Activated CD8-positive, alpha-beta T cell treated with anti-CD3 and anti-CD28 coated beads, Interleukin-2, amount 10 ng/mL, durations not matched to agents 7 days and 5 days (primary cell): ENCODE data around the gene FAM43B. TPM values are rescaled to one million over a fixed set of nuclear protein-coding genes. Genes with fewer than 3 reads are reported as not detected.

ENCODE experiments used
- ATAC-seq: fragments of 150-1000 bp; cut with Tn5 transposase; one replicate; pipeline ENCODE4 v1.10.0; 2021; ENCODE audit warnings: moderate library complexity
- CTCF ChIA-PET: fragments of 350-600 bp; sonication (Branson Sonifier 250); formaldehyde crosslinking; loops from one replicate; lab custom pipeline; 2021; ENCODE audit warnings: antibody characterized with exemption; lab: Charles Lee
- POLR2A ChIA-PET: fragments of 350-600 bp; sonication (Branson Sonifier 250); formaldehyde crosslinking; loops from one replicate; lab custom pipeline; 2021; ENCODE audit warnings: antibody characterized with exemption; lab: Charles Lee
- DNase-seq: peaks from one replicate; pipeline ENCODE4 v3.0.0-alpha.2; 2020
- H3K27ac Mint-ChIP-seq: one replicate; pipeline ENCODE4 v1.8.0; 2021; ENCODE audit warnings: mild to moderate bottlenecking, mixed read lengths
- H3K27me3 Mint-ChIP-seq: one replicate; pipeline ENCODE4 v1.8.0; 2021; ENCODE audit warnings: low read depth, mixed read lengths
- H3K36me3 Mint-ChIP-seq: one replicate; pipeline ENCODE4 v1.8.0; 2021; ENCODE audit warnings: low read depth, mixed read lengths
- H3K4me1 Mint-ChIP-seq: one replicate; pipeline ENCODE4 v1.8.0; 2021; ENCODE audit warnings: low read depth, mixed read lengths
- H3K4me3 Mint-ChIP-seq: one replicate; pipeline ENCODE4 v1.8.0; 2021; ENCODE audit warnings: mild to moderate bottlenecking, mixed read lengths
- H3K9me3 Mint-ChIP-seq: one replicate; pipeline ENCODE4 v1.8.0; 2022; ENCODE audit warnings: mixed read lengths; ENCODE audit not compliant: insufficient read depth
- total RNA-seq, 2 experiments: library from RNA; stranded (reverse); gene quantifications; one replicate each; pipeline ENCODE4 v1.2.3, GENCODE V29; 2021

FAM43B gene
- total RNA-seq, 2 experiments from 2014 or later, result not detected

DNA sequence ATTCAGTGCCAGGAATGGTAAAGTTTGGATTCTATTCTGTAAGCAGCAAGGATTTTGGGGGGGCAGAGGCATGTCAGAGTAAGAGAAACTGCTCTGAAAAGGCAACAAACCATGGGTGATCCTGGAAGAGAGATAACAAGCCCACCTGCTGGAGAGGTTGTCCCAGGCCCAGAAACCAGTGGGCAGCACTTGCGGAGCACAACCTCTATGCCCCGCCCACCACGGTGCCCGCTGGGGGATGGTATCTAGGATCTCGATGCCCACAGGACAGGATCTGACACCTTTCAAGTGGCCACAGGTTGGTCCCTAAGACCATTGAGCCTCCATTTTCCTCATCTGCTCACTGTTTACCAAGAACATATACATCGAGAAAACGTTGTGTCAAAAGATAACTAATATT lies 24.2 kb upstream of the FAM43B start:
- Mint-ChIP-seq H3K4me1 (no peaks in the 10 kb centered on the region), H3K4me3 (no peak overlapping the region), H3K36me3 (no peaks in the 10 kb centered on the region), H3K9me3 (no peaks in the 10 kb centered on the region), H3K27ac (no peak overlapping the region), H3K27me3 (peaks cover 38% of the 10 kb centered on the region)
- ATAC-seq (no peak), DNase-seq (no peak)
- ChIA-PET POLR2A (no interaction called here), CTCF (no interaction called here)

DNA sequence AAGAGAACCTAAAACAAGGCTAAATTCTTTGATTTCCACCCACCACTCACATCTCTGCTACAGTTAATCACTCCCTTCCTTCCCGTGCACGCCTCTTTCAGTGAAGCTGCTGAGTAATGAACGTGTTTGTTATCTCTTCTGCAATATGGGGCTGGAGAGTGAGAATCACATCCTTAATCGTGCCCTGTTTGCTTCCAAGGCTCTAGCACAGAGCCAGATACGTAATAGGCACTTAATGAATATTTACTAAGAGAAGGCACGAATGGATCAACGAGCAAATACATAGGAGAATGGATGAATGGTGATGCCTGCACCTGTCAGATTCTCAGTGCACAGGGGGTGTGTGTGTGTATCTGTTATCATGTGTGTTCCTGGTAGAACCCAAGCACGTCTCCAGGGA lies 22.1 kb upstream of the FAM43B start:
- Mint-ChIP-seq H3K4me3 (no peak overlapping the region), H3K27ac (no peak overlapping the region), H3K4me1 (no peaks in the 10 kb centered on the region), H3K36me3 (no peaks in the 10 kb centered on the region), H3K9me3 (no peaks in the 10 kb centered on the region), H3K27me3 (peaks cover 44% of the 10 kb centered on the region)
- DNase-seq (no peak), ATAC-seq (no peak)
- ChIA-PET POLR2A (no interaction called here), CTCF (no interaction called here)

DNA sequence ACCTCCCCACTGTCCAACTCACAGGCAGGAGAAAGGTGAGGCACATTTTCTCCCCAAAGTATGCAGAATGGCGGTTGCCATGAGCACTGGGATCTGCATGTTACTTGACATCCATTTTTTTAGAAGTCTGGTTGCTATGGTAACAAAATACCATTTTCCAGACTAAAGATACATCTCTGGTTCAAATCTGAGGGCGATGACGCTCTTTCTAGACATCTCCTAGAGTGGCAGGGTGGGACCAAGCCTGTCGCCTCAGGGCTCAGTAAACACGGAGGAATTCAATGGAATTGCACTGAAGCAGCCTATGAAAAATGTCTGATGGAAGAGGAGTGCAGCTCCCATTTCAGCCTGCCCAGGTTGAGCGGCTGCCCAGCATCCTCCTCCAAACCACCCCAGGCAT lies 21.5 kb upstream of the FAM43B start:
- ChIA-PET POLR2A (no interaction called here), CTCF (no interaction called here)
- DNase-seq (no peak), ATAC-seq (no peak)
- no peak overlapping the region for H3K4me3 Mint-ChIP-seq
- H3K27me3 Mint-ChIP-seq, result peaks cover 44% of the 10 kb centered on the region
- H3K9me3 Mint-ChIP-seq, result no peaks in the 10 kb centered on the region
- no peaks in the 10 kb centered on the region for H3K36me3 Mint-ChIP-seq
- no peak overlapping the region for H3K27ac Mint-ChIP-seq
- H3K4me1 Mint-ChIP-seq, result no peaks in the 10 kb centered on the region

DNA sequence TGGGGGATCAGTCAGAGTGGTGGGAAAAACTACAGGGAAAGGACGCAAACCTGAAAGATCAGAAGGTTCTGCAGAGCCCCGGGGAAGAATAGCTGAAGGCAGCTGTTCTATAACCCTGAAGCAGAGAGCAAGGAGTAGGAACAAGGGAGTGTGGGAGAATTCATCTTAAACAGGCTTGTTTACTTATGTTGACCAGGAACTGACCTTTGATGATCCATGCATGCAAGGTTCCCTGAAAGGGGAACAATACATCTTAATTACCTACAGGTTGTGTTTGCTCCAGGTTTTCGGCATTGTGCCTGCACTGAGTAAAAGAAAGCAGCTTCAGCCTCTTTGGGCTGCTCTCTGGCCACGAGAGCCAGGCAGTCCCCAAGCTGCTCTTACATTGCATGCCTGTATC lies 18.7 kb upstream of the FAM43B start:
- POLR2A ChIA-PET, result no interaction called here
- Mint-ChIP-seq H3K27ac (no peak overlapping the region), H3K9me3 (no peaks in the 10 kb centered on the region), H3K4me3 (no peak overlapping the region), H3K4me1 (no peaks in the 10 kb centered on the region), H3K36me3 (no peaks in the 10 kb centered on the region), H3K27me3 (peaks cover 37% of the 10 kb centered on the region)
- CTCF ChIA-PET, result interaction anchor here (1.2 kb wide), 1 partner anchor 100 kb away, joined by 3 read pairs; no protein-coding TSS in a partner anchor
- ATAC-seq, result no peak
- DNase-seq, result no peak

DNA sequence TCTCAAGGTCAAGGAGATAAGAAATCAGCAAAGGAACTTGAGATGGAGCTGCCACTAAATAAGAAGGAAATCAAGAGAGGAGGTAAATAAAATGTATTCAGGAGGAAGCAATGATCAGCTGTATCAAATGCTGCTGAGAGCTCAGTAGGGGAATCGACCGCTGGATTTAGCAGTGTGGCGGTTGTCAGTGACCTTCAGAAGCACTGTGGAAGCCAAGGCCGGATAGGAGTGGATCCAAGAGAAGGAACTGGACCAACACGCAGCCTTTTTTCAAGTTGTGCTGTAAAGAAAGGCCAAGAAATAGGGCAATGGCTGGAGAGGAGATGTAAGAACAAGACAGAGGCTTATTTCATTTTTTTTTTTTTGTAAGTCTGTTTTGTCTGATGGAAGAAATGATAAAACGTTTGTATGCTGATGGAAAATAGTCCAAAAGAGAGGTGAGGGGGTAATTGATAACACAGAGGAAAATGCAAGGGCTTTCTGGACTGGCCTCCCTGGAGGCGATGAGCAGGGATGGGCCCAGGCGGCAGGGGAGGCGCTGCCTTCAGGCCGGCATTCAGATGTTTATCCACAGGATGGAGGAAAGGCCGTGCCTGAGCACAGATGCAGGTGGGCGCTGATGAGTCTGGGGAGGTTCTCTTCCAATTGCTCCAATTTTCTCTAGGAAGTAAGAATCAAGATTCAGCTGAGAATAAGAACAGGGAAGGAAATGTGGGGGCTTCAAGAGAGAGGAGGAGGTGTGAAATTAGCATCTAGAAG lies 17.5 kb upstream of the FAM43B start:
- ChIA-PET POLR2A (no interaction called here), CTCF (interaction anchor here (1.2 kb wide), 1 partner anchor 99 kb away, joined by 3 read pairs; no protein-coding TSS in a partner anchor)
- Mint-ChIP-seq H3K9me3 (no peaks in the 10 kb centered on the region), H3K4me1 (no peaks in the 10 kb centered on the region), H3K27me3 (peaks cover 38% of the 10 kb centered on the region), H3K36me3 (no peaks in the 10 kb centered on the region), H3K27ac (no peak overlapping the region), H3K4me3 (no peak overlapping the region)
- no peak for DNase-seq
- ATAC-seq, result no peak

DNA sequence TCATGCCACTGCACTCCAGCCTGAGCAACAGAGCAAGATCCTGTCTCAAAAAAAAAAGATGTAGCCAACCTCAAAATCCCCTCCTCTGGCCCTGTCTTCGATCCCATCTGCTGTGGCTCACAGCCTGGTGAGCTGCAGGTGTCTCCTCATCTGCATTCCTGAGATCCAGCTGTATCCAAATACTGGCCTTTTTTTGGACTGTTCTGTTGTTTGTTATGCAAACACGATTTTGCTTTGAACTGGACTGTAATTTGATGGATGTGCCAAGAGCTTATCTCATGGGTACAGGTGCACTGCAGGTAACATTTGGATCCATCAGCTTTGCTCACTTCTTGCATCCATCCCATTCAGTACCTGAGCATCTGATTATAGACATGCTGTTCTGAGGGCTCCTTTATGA lies 14.1 kb upstream of the FAM43B start:
- Mint-ChIP-seq H3K4me1 (no peaks in the 10 kb centered on the region), H3K27ac (no peak overlapping the region), H3K36me3 (no peaks in the 10 kb centered on the region), H3K4me3 (no peak overlapping the region), H3K27me3 (peaks cover 37% of the 10 kb centered on the region), H3K9me3 (no peaks in the 10 kb centered on the region)
- DNase-seq (no peak), ATAC-seq (no peak)
- POLR2A ChIA-PET, result no interaction called here
- CTCF ChIA-PET, result no interaction called here

DNA sequence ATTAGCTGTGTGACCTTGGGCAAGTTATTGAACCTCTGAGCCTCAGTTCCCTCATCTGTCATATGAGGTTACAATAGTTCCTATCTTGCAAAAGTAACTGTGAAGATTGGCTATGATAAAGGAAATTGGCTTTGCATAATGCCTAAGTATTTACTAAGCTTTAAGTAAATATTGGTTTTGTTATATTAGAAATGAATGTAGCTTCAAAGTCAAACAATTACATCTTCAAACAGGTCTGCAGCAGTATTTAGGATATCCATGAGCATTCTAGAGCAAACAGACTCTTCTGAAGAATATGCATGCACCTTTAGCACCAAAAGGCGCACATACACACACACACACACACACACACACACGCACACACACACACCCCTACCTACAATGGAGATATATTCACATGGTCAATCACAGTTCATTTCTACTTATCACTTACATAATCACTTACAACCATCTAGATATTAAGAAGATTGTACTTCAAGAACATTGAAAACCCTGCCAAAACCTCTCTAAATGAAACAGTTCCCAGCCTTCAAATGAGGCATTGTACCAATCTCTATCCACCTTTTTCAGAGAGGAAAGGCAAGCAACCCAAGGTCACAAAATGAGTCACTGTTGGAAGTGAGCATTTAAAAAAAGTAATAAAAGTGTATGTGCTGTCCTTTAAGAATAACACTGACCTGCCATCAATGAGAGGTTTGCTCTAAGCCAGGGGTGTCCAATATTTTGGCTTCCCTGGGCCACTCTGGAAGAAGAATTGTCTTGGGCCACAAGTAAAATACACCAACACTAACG lies 13.4 kb upstream of the FAM43B start:
- Mint-ChIP-seq H3K4me1 (no peaks in the 10 kb centered on the region), H3K9me3 (no peaks in the 10 kb centered on the region), H3K36me3 (no peaks in the 10 kb centered on the region), H3K4me3 (no peak overlapping the region), H3K27ac (no peak overlapping the region), H3K27me3 (peaks cover 30% of the 10 kb centered on the region)
- POLR2A ChIA-PET, result no interaction called here
- DNase-seq (no peak), ATAC-seq (no peak)
- CTCF ChIA-PET, result no interaction called here

DNA sequence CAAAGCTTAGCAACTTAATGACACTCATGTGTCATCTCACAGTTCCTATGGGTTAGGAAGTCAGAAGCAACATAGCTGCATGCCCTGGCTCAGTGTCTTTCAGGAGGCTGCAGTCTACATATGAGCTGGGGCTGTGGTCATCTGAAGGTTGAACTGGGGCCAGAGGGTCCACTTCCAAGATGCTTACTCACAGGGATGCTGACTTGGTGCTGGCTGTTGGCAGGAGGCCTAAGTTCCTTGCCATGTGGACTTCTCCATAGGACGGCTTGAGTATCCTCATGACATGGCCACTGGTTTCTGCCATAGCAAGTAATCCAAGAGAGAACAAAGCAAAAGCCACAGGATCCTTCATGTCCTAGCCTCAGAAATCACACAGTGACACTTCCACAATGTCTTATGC lies 12.1 kb upstream of the FAM43B start:
- H3K4me1 Mint-ChIP-seq, result no peaks in the 10 kb centered on the region
- ATAC-seq (no peak), DNase-seq (no peak)
- H3K27ac Mint-ChIP-seq, result no peak overlapping the region
- ChIA-PET POLR2A (no interaction called here), CTCF (interaction anchor here (1.2 kb wide), 1 partner anchor 18 kb away, joined by 4 read pairs; no protein-coding TSS in a partner anchor)
- H3K9me3 Mint-ChIP-seq, result no peaks in the 10 kb centered on the region
- H3K4me3 Mint-ChIP-seq, result no peak overlapping the region
- H3K27me3 Mint-ChIP-seq, result peaks cover 26% of the 10 kb centered on the region
- H3K36me3 Mint-ChIP-seq, result no peaks in the 10 kb centered on the region

DNA sequence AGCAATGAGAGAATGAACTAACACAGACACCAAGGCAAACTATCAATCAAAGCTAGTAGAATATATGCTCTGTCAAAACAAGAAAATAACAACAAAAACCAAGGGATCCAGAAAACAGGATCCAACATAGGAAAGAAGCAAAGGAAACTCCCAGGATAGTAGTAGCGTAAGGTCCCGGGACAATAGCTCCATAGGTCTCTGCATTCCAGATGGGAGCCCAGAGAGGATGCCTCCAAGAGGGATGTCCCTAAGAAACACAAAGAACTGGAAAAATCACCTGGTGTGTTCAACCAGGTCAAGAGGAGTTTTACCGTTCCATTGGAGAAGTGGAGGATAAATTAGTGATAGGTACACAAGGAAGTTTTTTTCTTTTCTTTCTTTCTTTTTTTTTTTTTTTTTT lies 5.7 kb upstream of the FAM43B start:
- no peak overlapping the region for H3K27ac Mint-ChIP-seq
- ChIA-PET CTCF (no interaction called here), POLR2A (no interaction called here)
- H3K27me3 Mint-ChIP-seq, result peaks cover 27% of the 10 kb centered on the region
- no peak overlapping the region for H3K4me3 Mint-ChIP-seq
- H3K4me1 Mint-ChIP-seq, result no peaks in the 10 kb centered on the region
- ATAC-seq, result no peak
- DNase-seq, result no peak
- no peaks in the 10 kb centered on the region for H3K36me3 Mint-ChIP-seq
- no peaks in the 10 kb centered on the region for H3K9me3 Mint-ChIP-seq

DNA sequence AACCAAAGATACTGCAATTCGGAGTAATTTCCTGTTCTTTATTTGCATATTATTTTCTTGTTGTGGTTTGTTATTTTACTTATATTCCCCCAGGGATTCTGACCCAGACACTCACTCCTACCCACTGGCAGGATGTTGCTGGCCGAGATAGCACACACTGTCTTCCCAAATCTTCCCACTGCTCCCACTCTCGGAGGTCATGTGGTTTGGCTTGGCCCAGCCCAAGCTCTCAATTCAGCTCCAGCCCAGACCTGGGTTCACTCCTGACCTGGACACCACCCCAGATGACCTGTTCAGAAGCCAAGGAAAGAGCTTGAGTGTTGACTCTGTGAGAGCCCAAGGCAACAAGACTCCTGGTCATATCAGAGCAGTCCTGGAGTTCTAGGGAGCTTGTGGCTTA lies 1.2 kb upstream of the FAM43B start:
- DNase-seq (no peak), ATAC-seq (no peak)
- Mint-ChIP-seq H3K4me3 (no peak overlapping the region), H3K4me1 (no peaks in the 10 kb centered on the region), H3K27ac (no peak overlapping the region), H3K27me3 (peaks cover 42% of the 10 kb centered on the region), H3K36me3 (no peaks in the 10 kb centered on the region), H3K9me3 (no peaks in the 10 kb centered on the region)
- CTCF ChIA-PET, result interaction anchor here (0.9 kb wide), 2 partner anchors 24 to 83 kb away, joined by 3 read pairs; no protein-coding TSS in a partner anchor
- POLR2A ChIA-PET, result no interaction called here

DNA sequence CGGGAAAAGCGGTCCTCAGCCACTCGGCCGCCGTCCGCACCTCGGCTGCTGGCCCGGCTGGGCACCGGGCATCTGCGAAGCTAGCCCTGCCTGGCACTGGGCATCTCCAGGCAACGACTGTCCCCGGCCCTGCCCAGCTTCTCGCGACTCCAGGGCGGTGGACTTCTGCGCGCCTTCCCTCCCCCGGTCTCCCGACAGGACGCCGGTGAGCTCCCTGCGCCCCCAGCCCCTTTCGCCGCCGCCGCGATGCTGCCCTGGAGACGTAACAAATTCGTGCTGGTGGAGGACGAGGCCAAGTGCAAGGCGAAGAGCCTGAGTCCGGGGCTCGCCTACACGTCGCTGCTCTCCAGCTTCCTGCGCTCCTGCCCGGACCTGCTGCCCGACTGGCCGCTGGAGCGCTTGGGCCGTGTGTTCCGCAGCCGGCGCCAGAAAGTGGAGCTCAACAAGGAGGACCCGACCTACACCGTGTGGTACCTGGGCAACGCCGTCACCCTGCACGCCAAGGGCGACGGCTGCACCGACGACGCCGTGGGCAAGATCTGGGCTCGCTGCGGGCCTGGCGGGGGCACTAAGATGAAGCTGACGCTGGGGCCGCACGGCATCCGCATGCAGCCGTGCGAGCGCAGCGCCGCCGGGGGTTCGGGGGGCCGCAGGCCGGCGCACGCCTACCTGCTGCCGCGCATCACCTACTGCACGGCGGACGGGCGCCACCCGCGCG lies 514 bp downstream of the FAM43B start:
- ChIA-PET POLR2A (no interaction called here), CTCF (no interaction called here)
- H3K4me3 Mint-ChIP-seq, result no peak overlapping the region
- no peaks in the 10 kb centered on the region for H3K9me3 Mint-ChIP-seq
- no peak for ATAC-seq
- H3K27me3 Mint-ChIP-seq, result peaks cover 36% of the 10 kb centered on the region
- no peak for DNase-seq
- no peak overlapping the region for H3K27ac Mint-ChIP-seq
- H3K36me3 Mint-ChIP-seq, result no peaks in the 10 kb centered on the region
- H3K4me1 Mint-ChIP-seq, result no peaks in the 10 kb centered on the region
